Neural crest cell (in vitro differentiated cells): ENCODE results near the gene HDAC4. TPM values are rescaled to one million over a fixed set of nuclear protein-coding genes. Genes with fewer than 3 reads are reported as not detected.
A peak's percentile ranks its signal among the peaks of the same experiment; 100 is the strongest.
"Not testable (repeated sequence)": the region's sequence is repeated elsewhere in the genome, so short reads cannot be mapped to it uniquely, and the experiment has no call there.

ENCODE experiments used
- DNase-seq: peaks from one replicate; pipeline ENCODE4 v3.0.0; 2021; ENCODE audit warnings: low read depth, mixed read lengths, low spot score
- H3K27ac Mint-ChIP-seq: one replicate; pipeline ENCODE4 v1.8.0; 2021; ENCODE audit warnings: mild to moderate bottlenecking, mixed read lengths; ENCODE audit not compliant: unreplicated experiment
- H3K27me3 Mint-ChIP-seq: 2 replicates; pipeline ENCODE4 v1.8.0; 2021; ENCODE audit warnings: low read depth, mild to moderate bottlenecking, mixed read lengths
- H3K36me3 Mint-ChIP-seq: 2 replicates; pipeline ENCODE4 v1.8.0; 2021; ENCODE audit warnings: low read depth, mild to moderate bottlenecking, mixed read lengths
- H3K4me1 Mint-ChIP-seq: 2 replicates; pipeline ENCODE4 v1.8.0; 2021; ENCODE audit warnings: mixed read lengths
- H3K4me3 Mint-ChIP-seq: one replicate; pipeline ENCODE4 v1.8.0; 2021; ENCODE audit warnings: mild to moderate bottlenecking, mixed read lengths
- H3K9me3 Mint-ChIP-seq: 2 replicates; pipeline ENCODE4 v1.8.0; 2021; ENCODE audit warnings: mixed read lengths
- CTCF ChIP-seq: fragments of 200-600 bp; sonication (generic); conservative IDR thresholded peaks from 2 replicates; pipeline ENCODE4 v1.5.0; 2021; ENCODE audit warnings: antibody characterized with exemption, mild to moderate bottlenecking
- total RNA-seq: library from RNA; stranded (reverse); gene quantifications from 2 replicates; pipeline ENCODE4 v1.2.1, GENCODE V29; 2021

The HDAC4 gene
- total RNA-seq, 1 donor from 2014 or later: 52.1 TPM

- H3K9me3 Mint-ChIP-seq: no peaks in the 10 kb centered on the region
These were observed 328.0 kb downstream of the HDAC4 start for GRCh38 chr2:239072786-239073185.

GRCh38 chr2:239070466-239070865 lies 330.4 kb downstream of the HDAC4 start:
- H3K9me3 Mint-ChIP-seq: no peaks in the 10 kb centered on the region
- no peak overlapping the region for H3K4me3 Mint-ChIP-seq
- H3K27ac Mint-ChIP-seq: no peak overlapping the region
- H3K36me3 Mint-ChIP-seq: peaks cover 12% of the 10 kb centered on the region
- no peaks in the 10 kb centered on the region for H3K27me3 Mint-ChIP-seq
- no peak for DNase-seq
- TF ChIP-seq CTCF: no peak
- H3K4me1 Mint-ChIP-seq: no peaks in the 10 kb centered on the region

More at GRCh38 chr2:239072786-239073185, 328.0 kb downstream of the HDAC4 start:
- Mint-ChIP-seq H3K4me1 (no peaks in the 10 kb centered on the region), H3K27ac (no peak overlapping the region), H3K36me3 (peaks cover 12% of the 10 kb centered on the region), H3K4me3 (no peak overlapping the region), H3K27me3 (no peaks in the 10 kb centered on the region)
- DNase-seq: no peak
- no peak for TF ChIP-seq CTCF

GRCh38 chr2:239069362-239070333 lies 331.2 kb downstream of the HDAC4 start:
- H3K27ac Mint-ChIP-seq, H3K27me3 Mint-ChIP-seq, H3K4me3 Mint-ChIP-seq, H3K9me3 Mint-ChIP-seq, DNase-seq, H3K4me1 Mint-ChIP-seq: not testable (repeated sequence)
- peaks cover 12% of the 10 kb centered on the region for H3K36me3 Mint-ChIP-seq
- peak; percentile 32 for TF ChIP-seq CTCF

- H3K4me1 Mint-ChIP-seq: no peaks in the 10 kb centered on the region
- no peaks in the 10 kb centered on the region for H3K9me3 Mint-ChIP-seq
- TF ChIP-seq CTCF: no peak
- H3K4me3 Mint-ChIP-seq: no peak overlapping the region
- no peaks in the 10 kb centered on the region for H3K27me3 Mint-ChIP-seq
- H3K27ac Mint-ChIP-seq: peak overlapping the region; percentile 91
- no peak for DNase-seq
- H3K36me3 Mint-ChIP-seq: peaks cover 9% of the 10 kb centered on the region
These were observed 332.4 kb downstream of the HDAC4 start for GRCh38 chr2:239068411-239068810.

GRCh38 chr2:239067196-239067865 lies 333.5 kb downstream of the HDAC4 start:
- Mint-ChIP-seq H3K36me3 (peaks cover 9% of the 10 kb centered on the region), H3K9me3 (no peaks in the 10 kb centered on the region), H3K27ac (no peak overlapping the region), H3K4me1 (no peaks in the 10 kb centered on the region), H3K27me3 (no peaks in the 10 kb centered on the region), H3K4me3 (no peak overlapping the region)
- no peak for DNase-seq
- TF ChIP-seq CTCF: no peak
